SHP77 (cell line): Measurements from ENCODE around the gene GPR82.
A peak's percentile ranks its signal among the peaks of the same experiment; 100 is the strongest.
"Not testable (repeated sequence)": the region's sequence is repeated elsewhere in the genome, so short reads cannot be mapped to it uniquely, and the experiment has no call there.

Source experiments
- DNase-seq, 2 experiments: peaks; one replicate each; lab custom pipeline; 2025; lab: John Stamatoyannopoulos, UW

Gene GPR82

DNA sequence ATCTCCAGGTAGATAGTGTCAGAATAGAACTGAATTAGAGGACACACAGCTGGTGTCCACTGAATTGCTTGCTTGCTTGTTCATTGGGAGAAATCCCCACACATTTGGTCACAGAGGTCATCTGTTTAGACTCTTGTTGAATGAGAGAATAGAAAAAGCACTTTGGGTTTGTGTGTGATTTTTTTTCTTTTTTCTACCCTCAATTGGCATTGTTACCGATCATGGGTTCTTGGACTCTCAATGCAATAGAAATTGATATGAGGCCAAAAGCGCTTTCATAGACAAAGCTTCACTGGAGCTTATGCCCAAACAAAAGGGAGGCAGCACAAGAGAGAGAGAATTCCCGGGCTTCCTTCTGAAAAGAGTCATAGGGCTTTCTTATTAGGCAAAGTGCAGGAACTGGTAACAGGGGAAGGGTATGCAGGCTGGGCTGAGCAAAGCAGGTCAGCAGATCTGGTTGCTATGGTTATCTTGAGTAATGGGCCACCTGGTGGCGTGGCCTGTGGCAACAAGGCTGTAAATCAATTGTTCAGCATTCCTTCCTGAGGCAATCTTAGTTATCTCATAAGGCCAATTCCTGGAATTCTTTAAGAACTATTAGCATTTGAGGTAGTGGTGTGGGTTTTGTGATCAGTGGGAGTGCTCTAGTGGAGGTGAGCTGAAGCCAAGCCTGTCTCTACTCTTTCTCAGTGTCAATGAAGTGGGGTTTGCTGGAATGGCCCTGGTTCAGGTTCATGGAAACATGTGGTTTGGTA is 5.3 kb upstream of the GPR82 start:
- no peak for DNase-seq

DNA sequence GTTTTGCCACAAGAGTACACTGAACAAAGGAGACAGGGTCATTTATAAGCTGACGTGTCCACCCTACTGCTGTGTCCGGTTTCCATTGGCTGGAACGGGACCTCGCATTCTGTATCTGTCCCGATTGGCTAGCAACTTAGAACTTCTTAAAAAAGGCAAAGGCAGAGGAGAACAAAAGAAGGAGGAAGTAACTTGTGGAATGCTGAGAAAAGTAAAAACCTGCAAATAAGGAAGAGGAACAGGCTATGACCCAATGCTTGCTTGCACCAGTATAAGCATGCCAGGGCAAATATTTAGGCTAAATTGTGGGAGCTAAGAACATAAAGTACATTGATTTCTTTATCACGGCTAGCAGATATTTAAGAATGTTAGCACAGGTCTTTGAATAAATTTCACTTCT is 4.4 kb upstream of the GPR82 start:
- DNase-seq: not testable (repeated sequence)

DNA sequence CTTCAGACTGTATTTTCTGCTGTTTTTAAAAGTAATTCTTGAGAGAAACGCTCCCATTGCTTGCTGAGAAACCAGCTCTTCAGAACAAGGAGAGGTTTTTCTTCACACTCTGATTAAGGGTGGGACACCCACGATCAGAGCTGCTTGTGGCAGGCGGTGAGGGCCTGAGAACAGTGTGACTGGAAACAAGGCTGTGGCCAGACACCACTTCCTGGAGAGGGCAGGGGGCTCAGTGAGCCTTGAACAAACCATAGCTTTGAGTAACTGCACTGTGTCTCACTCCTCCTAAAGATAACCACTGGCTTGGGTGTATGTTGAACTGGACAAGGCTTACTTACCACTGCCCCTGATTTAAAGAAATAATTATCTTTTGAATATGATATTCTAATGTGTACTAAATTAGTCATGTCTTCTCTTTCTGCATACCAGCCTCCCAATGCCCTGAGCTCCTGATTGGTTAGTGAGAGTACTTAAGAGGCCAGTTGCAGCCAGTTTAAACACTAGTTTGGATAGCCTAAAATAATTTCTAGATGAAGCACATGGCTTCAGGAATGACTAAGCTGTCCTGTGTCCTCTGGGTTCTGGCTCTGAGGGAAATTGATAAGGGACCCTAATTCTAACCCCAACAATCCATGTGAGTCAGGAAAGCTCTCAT is 3.7 kb upstream of the GPR82 start:
- no peak for DNase-seq

GRCh38 chrX:41721590-41721989 is 2.4 kb upstream of the GPR82 start:
- no peak for DNase-seq

GRCh38 chrX:41722214-41722613 is 1.8 kb upstream of the GPR82 start:
- DNase-seq: no peak

- DNase-seq: no peak
These were observed 964 bp upstream of the GPR82 start for GRCh38 chrX:41722816-41723618.

GRCh38 chrX:41728125-41728524 is 4.1 kb downstream of the GPR82 start:
- DNase-seq: no peak

DNA sequence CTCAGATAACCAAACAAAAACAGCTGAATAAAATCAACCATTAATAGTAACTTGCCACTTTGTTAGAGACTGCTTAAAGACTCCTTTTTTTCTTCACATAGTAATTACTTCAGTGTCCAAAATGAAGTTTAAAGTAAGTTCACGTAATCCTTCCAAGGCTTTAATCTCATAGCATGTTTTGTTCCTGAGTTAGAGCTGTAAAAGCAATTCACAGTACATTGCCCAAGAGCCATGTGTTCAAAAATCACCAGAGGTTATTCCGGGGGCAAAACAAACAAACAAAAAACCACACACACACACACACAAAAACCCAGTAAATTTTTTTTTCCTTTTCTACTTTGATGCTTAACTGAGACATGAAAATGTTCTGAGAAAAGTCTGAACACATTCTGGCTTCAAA is 6.1 kb downstream of the GPR82 start:
- no peak for DNase-seq

- no peak for DNase-seq
These were observed 8.3 kb downstream of the GPR82 start for GRCh38 chrX:41732260-41732659.

DNA sequence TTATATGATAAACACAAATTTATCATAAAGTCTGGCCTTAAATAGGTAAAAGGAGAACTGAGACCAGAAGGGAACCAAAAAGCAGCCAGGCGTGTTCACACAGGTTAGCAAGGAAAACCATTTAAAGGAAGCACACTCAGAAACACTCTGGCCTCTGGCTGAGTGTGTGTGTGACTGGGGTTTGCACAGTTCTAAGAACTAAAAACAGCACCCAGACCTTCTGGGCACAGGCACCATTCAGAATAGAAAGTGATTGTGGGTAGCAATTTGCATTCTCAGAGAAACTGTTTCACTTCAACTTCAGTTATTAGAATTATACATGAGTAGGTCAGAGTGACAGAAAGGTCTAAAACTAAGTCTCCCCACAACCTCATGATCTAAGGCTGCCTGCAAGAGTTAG is 10.0 kb downstream of the GPR82 start:
- no peak for DNase-seq

DNA sequence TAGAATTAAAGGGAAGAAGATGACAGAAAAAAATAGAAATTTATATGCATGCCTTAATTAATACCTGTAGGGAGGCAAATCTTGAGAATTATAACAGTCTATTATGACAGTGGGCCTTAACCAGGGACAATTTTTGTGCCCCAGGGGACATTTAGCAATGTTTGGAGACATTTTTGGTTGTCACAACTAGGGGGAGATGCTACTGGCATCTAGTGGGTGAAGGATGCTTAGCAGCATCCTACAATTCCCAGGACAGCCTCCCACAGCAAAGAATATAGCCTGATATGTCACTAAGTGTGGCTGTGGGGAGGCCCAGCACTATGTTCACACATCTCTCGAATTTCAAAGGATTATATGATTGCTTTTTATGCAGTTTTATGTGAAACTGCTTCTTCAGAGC is 10.5 kb downstream of the GPR82 start:
- no peak for DNase-seq

- no peak for DNase-seq
These were observed 13.1 kb downstream of the GPR82 start for GRCh38 chrX:41737065-41737464.

- DNase-seq: no peak
These were observed 15.9 kb downstream of the GPR82 start for GRCh38 chrX:41739871-41740270.

DNA sequence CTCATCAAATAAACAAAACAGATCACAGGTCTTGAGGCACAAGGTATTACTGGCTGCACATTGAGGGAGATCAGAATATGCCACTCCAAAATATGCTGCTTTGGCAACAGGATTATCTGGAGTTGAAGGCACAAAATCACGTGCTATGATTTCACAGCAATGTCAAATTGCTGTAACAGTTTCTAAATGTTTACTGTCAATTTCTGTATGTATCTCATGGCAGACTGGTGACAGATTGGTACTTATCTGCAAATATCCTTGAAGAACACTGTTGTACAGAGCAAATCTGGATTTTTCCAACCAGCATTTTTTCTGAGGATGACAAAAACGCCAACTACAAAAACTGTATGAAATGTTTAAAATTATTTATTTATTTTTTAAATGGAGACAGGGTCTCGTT is 26.7 kb downstream of the GPR82 start:
- DNase-seq: no peak

- DNase-seq: no peak
These were observed 34.4 kb downstream of the GPR82 start for GRCh38 chrX:41758401-41758800.

GRCh38 chrX:41759817-41760216 is 35.8 kb downstream of the GPR82 start:
- DNase-seq: no peak

DNA sequence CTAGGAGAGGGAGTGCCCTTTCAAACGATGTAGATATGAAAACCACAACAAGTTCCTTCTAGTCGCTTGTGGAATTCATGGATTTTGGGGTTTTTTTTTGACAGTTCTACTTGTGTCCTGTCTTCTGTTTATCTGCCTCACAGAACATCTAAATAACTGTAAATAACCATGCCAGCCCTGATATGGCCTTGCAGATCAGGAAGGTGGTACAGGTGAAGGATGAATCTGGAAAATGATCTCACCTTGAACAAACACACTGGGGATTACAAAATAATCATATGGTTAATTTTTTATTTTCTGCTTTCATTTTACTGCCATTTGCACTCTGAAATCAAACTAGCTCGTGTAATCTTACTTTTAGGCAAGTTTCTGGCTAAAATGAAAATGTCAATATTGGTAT is 37.2 kb downstream of the GPR82 start:
- DNase-seq: no peak

- DNase-seq: no peak
These were observed 37.7 kb downstream of the GPR82 start for GRCh38 chrX:41761702-41762101.

DNA sequence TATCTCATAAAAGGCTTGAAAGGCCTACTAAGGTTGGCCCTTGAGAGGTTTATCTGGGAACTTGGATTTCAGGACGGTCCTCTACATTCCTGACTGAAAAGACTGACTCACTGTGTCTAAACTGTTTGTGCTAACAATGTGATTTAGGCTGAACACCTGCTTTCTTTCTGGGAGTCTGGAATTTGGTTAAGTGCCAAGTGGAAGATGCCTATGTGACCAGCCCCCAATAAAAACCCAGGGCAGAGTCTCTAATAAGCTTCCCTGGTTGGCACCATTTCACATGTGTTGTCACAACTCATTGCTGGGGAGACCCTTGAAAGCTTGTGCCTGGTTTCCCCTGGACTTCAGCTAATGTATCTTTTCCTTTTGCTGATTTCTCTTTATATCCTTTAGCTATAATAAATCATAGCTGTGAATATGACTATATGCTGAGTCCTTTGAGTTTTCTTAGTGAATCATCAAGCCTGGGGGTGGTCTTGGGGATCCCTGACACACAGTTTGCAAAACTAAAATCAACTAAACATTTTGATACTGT is 55.1 kb downstream of the GPR82 start:
- peak; percentile 28 to 29 for DNase-seq
